OCI-LY3 (cell line): Measurements from ENCODE around the gene HDAC4.

ENCODE experiments used
- H2AFZ ChIP-seq: fragments of 200-600, 300-600 bp; shearing (Covaris generic); 2 replicates; pipeline ENCODE4 v1.6.0; 2014; ENCODE audit warnings: antibody characterized with exemption, low read depth, low read length
- H3K27ac ChIP-seq: fragments of 200-600, 300-600 bp; sonication (generic); 2 replicates; pipeline ENCODE4 v1.5.1; 2014; ENCODE audit warnings: mild to moderate bottlenecking, low read length, moderate library complexity, mixed read lengths
- H3K27me3 ChIP-seq: fragments of 200-600, 300-600 bp; sonication (generic); 2 replicates; pipeline ENCODE4 v1.6.1; 2014; ENCODE audit warnings: low read depth, low read length, mixed read lengths
- H3K36me3 ChIP-seq: fragments of 200-600, 300-600 bp; sonication (generic); replicated peaks from 2 replicates; pipeline ENCODE3; 2014; ENCODE audit warnings: low read depth, low read length, mixed read lengths
- H3K4me1 ChIP-seq: fragments of 300-600, 200-600 bp; sonication (generic); 2 replicates; pipeline ENCODE4 v1.6.1; 2014; ENCODE audit warnings: low read length, mixed read lengths
- H3K4me2 ChIP-seq: fragments of 200-600, 300-600 bp; sonication (generic); 2 replicates; pipeline ENCODE4 v1.6.1; 2014; ENCODE audit warnings: low read length, mixed read lengths
- H3K4me3 ChIP-seq: fragments of 300-600, 200-600 bp; sonication (generic); 2 replicates; pipeline ENCODE4 v1.5.1; 2014; ENCODE audit warnings: antibody characterized with exemption, mild to moderate bottlenecking, low read length, moderate library complexity
- H3K79me2 ChIP-seq: fragments of 300-600, 200-600 bp; shearing (Covaris generic); 2 replicates; pipeline ENCODE4 v1.6.1; 2014; ENCODE audit warnings: mild to moderate bottlenecking, low read length, mixed read lengths
- H3K9ac ChIP-seq: fragments of 300-600, 200-600 bp; shearing (Covaris generic); 2 replicates; pipeline ENCODE4 v1.6.0; 2014; ENCODE audit warnings: mild to moderate bottlenecking, low read length, moderate library complexity
- H3K9me3 ChIP-seq: fragments of 200-600, 300-600 bp; shearing (Covaris generic); 2 replicates; pipeline ENCODE4 v1.6.1; 2014; ENCODE audit warnings: low read length, mixed read lengths; ENCODE audit not compliant: insufficient read depth
- H4K20me1 ChIP-seq: fragments of 200-600, 300-600 bp; sonication (generic); 2 replicates; pipeline ENCODE4 v1.6.1; 2016; ENCODE audit warnings: low read length, mixed read lengths; ENCODE audit not compliant: insufficient read depth
- EZH2phosphoT487 ChIP-seq: fragments of 200-600 bp; shearing (Covaris generic); IDR thresholded peaks from 2 replicates; pipeline ENCODE4 v1.6.1; 2018; ENCODE audit warnings: antibody characterized with exemption, mixed run types, low read depth
- TF ChIP-seq, protein P1 (sequence below): fragments of 200-600, 300-600 bp; sonication (generic); IDR thresholded peaks from 2 replicates; pipeline ENCODE4 v1.5.1; 2014; ENCODE audit warnings: antibody characterized with exemption, low read length, low read depth

The HDAC4 gene

DNA sequence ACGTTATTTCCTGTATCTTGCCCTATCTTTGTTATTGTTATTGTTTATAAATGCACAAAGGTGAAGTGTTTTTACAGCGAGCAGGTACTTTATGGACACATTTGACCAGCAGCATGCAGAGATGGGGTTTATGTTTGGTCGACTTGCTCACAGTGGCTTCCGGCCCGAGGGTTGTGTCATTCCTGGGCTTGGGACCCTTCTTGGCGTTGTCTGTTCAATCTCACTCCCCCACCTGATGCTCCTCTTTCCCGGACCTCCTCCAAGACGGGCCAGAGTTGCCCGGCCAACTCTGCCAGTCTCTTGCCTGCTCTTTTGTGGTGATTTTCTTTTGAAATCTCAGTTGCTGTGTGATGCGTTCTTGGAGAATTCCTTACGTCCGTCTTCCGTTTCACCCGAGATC is 399.0 kb downstream of the HDAC4 start:
- Histone ChIP-seq H3K27ac (no peak overlapping the region), H3K9me3 (no peaks in the 10 kb centered on the region), H4K20me1 (no peaks in the 10 kb centered on the region), H3K4me1 (no peaks in the 10 kb centered on the region), H3K27me3 (peaks cover 6% of the 10 kb centered on the region), H3K79me2 (no peaks in the 10 kb centered on the region), H3K4me2 (no peak overlapping the region), H3K36me3 (no peaks in the 10 kb centered on the region), H3K9ac (no peak overlapping the region), H2AFZ (no peak overlapping the region), H3K4me3 (no peak overlapping the region)
- TF ChIP-seq, protein P1, sequence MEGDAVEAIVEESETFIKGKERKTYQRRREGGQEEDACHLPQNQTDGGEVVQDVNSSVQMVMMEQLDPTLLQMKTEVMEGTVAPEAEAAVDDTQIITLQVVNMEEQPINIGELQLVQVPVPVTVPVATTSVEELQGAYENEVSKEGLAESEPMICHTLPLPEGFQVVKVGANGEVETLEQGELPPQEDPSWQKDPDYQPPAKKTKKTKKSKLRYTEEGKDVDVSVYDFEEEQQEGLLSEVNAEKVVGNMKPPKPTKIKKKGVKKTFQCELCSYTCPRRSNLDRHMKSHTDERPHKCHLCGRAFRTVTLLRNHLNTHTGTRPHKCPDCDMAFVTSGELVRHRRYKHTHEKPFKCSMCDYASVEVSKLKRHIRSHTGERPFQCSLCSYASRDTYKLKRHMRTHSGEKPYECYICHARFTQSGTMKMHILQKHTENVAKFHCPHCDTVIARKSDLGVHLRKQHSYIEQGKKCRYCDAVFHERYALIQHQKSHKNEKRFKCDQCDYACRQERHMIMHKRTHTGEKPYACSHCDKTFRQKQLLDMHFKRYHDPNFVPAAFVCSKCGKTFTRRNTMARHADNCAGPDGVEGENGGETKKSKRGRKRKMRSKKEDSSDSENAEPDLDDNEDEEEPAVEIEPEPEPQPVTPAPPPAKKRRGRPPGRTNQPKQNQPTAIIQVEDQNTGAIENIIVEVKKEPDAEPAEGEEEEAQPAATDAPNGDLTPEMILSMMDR: no peak

DNA sequence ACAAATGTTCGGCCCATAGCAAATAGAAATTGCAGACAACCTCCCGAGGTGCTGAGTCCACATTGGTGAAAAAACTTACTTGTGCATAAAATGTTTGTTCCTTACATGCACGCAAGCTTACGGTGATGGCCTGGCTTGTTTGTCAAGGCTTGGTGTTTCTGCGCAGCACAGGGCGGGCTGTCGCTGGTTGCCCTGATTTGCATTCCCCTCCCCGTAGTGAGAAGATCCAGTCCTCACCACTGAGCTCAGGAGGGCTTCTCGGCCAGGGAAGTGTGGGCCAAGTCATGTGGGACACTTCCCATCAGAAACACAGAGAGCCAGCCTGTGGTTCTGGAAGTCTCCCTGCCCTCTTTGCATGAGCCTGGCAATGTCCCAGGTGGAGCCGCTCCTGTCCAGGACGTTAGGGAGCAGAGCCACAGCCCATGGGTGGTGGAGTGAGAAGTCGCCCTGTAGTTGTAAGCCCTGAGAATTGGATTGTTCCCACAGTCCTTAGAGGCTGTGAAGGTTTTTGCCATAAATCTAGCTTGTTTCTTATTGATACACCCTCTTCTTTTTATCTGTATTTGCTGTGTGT is 400.2 kb downstream of the HDAC4 start:
- Histone ChIP-seq H3K9me3 (no peaks in the 10 kb centered on the region), H2AFZ (no peak overlapping the region), H3K79me2 (no peaks in the 10 kb centered on the region), H3K4me3 (no peak overlapping the region), H3K4me1 (no peaks in the 10 kb centered on the region), H3K36me3 (no peaks in the 10 kb centered on the region), H3K27me3 (no peaks in the 10 kb centered on the region; the same call in 1 of the 2 replicates), H4K20me1 (no peaks in the 10 kb centered on the region), H3K27ac (no peak overlapping the region), H3K4me2 (no peak overlapping the region), H3K9ac (no peak overlapping the region)
- TF ChIP-seq, protein P1: no peak

DNA sequence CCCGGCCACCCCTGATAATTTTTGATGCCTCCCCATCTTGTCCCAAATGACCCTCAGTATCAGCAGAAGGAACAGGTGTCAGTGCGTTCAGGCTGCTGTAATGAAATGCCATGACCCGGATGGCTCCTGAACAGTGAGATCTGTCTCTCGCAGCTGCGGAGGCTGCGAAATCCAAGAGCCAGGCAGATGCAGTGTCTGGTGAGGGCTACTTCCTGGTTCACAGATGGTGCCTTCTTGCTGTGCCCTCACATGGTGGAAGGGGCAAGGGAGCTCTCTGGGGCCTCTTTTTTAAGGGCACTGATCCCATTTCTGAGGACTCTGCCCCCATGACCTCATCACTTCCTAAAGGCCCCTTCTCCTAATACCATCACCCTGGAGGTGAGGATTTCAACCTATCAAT is 400.7 kb downstream of the HDAC4 start:
- H3K4me2 ChIP-seq: no peak overlapping the region

DNA sequence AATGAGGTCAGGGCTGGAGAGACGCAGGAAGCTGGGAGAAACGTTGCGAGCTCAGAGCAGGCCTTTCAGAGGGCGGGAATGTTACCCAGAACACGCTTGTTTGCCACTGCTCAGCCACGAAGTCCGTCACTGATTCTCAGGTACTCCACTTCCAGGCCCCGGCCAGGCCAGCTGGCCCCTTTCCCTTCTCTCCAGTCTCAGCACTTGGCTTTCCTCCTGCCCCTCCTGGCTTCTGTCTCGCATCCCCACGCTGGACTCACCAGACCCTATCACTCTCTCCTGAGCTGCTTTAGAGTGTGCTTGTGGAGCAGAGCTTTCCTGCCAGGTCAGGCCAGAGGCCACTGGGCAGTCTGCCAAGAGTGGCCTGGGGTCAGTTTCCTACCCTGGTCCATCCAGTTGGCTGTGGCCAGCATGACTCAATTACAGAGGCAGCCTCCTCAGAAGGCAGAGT is 401.5 kb downstream of the HDAC4 start:
- no peak overlapping the region for H3K4me3 ChIP-seq
- H2AFZ ChIP-seq: no peak overlapping the region
- H3K4me1 ChIP-seq: no peaks in the 10 kb centered on the region
- H3K36me3 ChIP-seq: no peaks in the 10 kb centered on the region
- no peaks in the 10 kb centered on the region for H4K20me1 ChIP-seq
- H3K9ac ChIP-seq: no peak overlapping the region
- H3K27ac ChIP-seq: no peak overlapping the region
- TF ChIP-seq, protein P1: no peak
- TF ChIP-seq EZH2phosphoT487: no peak
- H3K79me2 ChIP-seq: no peaks in the 10 kb centered on the region
- no peaks in the 10 kb centered on the region; the same call in 1 of the 2 replicates for H3K27me3 ChIP-seq
- no peak overlapping the region for H3K4me2 ChIP-seq
- H3K9me3 ChIP-seq: no peaks in the 10 kb centered on the region

More for the DNA sequence above, 400.7 kb downstream of the HDAC4 start:
- H3K4me1 ChIP-seq: no peaks in the 10 kb centered on the region
- no peaks in the 10 kb centered on the region for H3K9me3 ChIP-seq
- no peak overlapping the region for H2AFZ ChIP-seq
- H3K27ac ChIP-seq: no peak overlapping the region
- H3K79me2 ChIP-seq: no peaks in the 10 kb centered on the region
- H4K20me1 ChIP-seq: no peaks in the 10 kb centered on the region
- H3K27me3 ChIP-seq: no peaks in the 10 kb centered on the region; the same call in 1 of the 2 replicates
- H3K9ac ChIP-seq: no peak overlapping the region
- H3K36me3 ChIP-seq: no peaks in the 10 kb centered on the region
- H3K4me3 ChIP-seq: no peak overlapping the region
- TF ChIP-seq, protein P1: no peak
- no peak for TF ChIP-seq EZH2phosphoT487
